Measurements from ENCODE around the gene GDI1. TPM values are rescaled to one million over a fixed set of nuclear protein-coding genes. Genes with fewer than 3 reads are reported as not detected.

Gene GDI1
- total RNA-seq, 1 experiment from 2014 or later, result 96.1 TPM

- no peaks in the 10 kb centered on the region for H4K20me1 ChIP-seq (ENCODE audit: low read length)
- peaks cover 23% of the 10 kb centered on the region for H3K4me1 ChIP-seq (ENCODE audit: insufficient read depth, low read length)
- TF ChIP-seq EZH2phosphoT487 (IDR thresholded peaks at IDR 0.05; ENCODE audit: borderline replicate concordance, low read length) (no peak), EZH2 (IDR thresholded peaks at IDR 0.05; ENCODE audit: low read length, unreplicated experiment) (no peak), CTCF (conservative IDR thresholded peaks at IDR 0.05; ENCODE audit: low read depth, low read length) (no peak)
- intact Hi-C loops (cut with micrococcal nuclease), result loop anchor here (5.0 kb wide), 1 partner anchor 33 kb away; the partner anchor contains the start of gene LAGE3
- peak within 1 kb of the TSS; percentile 93 for H3K4me2 ChIP-seq (ENCODE audit: low read length)
- H2AFZ ChIP-seq (ENCODE audit: low read length), result peak within 1 kb of the TSS; percentile 74
- peaks cover 4% of the 10 kb centered on the region; the same call in 1 of the 2 replicates for H3K36me3 ChIP-seq (ENCODE audit: low read depth, low read length)
- ChIA-PET CTCF (no interaction called here), POLR2A (ENCODE audit: unreplicated experiment) (no interaction called here)
- ATAC-seq (peak; percentile 85), DNase-seq (peak; percentile 61)
- no peaks in the 10 kb centered on the region for H3F3A ChIP-seq (ENCODE audit: low read length, unreplicated experiment)
- peak within 1 kb of the TSS; percentile 93 for H3K4me3 ChIP-seq (ENCODE audit: low read length)
- H3K9me3 ChIP-seq (ENCODE audit: low read length), result no peaks in the 10 kb centered on the region
- no peaks in the 10 kb centered on the region for H3K9me2 ChIP-seq (replicated peaks; ENCODE audit: low read length)
- H3K27ac ChIP-seq (ENCODE audit: low read length), result 0 out of 2 replicates have a peak within 1 kb of the TSS, but pooled peaks have one; percentile 18
- peaks cover 34% of the 10 kb centered on the region for H3K79me2 ChIP-seq (ENCODE audit: low read length)
- peak within 1 kb of the TSS; percentile 85 for H3K9ac ChIP-seq (ENCODE audit: low read length)
- no TSS peak for BruUV-seq (replicated peaks)
- no peaks in the 10 kb centered on the region for H3K27me3 ChIP-seq (ENCODE audit: low read length)
Measured at GRCh38 chrX:154443992-154444754, 7.2 kb downstream of the GDI1 start, which contains the start of gene FAM50A. Gene FAM50A, plus strand, starts transcription at chrX:154444141. Its CDS starts 95 bp downstream, at chrX:154444236.

GRCh38 chrX:154444755-154445246, 7.8 kb downstream of the GDI1 start:
- Histone ChIP-seq H3K9ac (ENCODE audit: low read length) (peak overlapping the region; percentile 85), H2AFZ (ENCODE audit: low read length) (peak overlapping the region; percentile 74; the same call in 1 of the 2 replicates), H3K4me2 (ENCODE audit: low read length) (peak overlapping the region; percentile 93), H3F3A (ENCODE audit: low read length, unreplicated experiment) (no peaks in the 10 kb centered on the region), H3K27ac (ENCODE audit: low read length) (no peak overlapping the region), H3K9me2 (replicated peaks; ENCODE audit: low read length) (no peaks in the 10 kb centered on the region), H3K4me3 (ENCODE audit: low read length) (peak overlapping the region; percentile 93), H3K9me3 (ENCODE audit: low read length) (no peaks in the 10 kb centered on the region), H3K36me3 (ENCODE audit: low read depth, low read length) (peaks cover 4% of the 10 kb centered on the region; the same call in 1 of the 2 replicates), H4K20me1 (ENCODE audit: low read length) (no peaks in the 10 kb centered on the region), H3K27me3 (ENCODE audit: low read length) (no peaks in the 10 kb centered on the region), H3K79me2 (ENCODE audit: low read length) (peaks cover 27% of the 10 kb centered on the region), H3K4me1 (ENCODE audit: insufficient read depth, low read length) (peaks cover 23% of the 10 kb centered on the region)
- BruUV-seq (replicated peaks), result no TSS peak
- intact Hi-C loops (cut with micrococcal nuclease), result loop anchor here (5.0 kb wide), 1 partner anchor 32 kb away; the partner anchor contains the start of gene LAGE3
- ChIA-PET CTCF (no interaction called here), POLR2A (ENCODE audit: unreplicated experiment) (no interaction called here)
- TF ChIP-seq EZH2phosphoT487 (IDR thresholded peaks at IDR 0.05; ENCODE audit: borderline replicate concordance, low read length) (no peak), CTCF (conservative IDR thresholded peaks at IDR 0.05; ENCODE audit: low read depth, low read length) (no peak), EZH2 (IDR thresholded peaks at IDR 0.05; ENCODE audit: low read length, unreplicated experiment) (no peak)
- DNase-seq (no peak), ATAC-seq (no peak)

- CTCF ChIA-PET, result no interaction called here
- no peaks in the 10 kb centered on the region for H3K27me3 ChIP-seq (ENCODE audit: low read length)
- no TSS peak for BruUV-seq (replicated peaks)
- no peak for ATAC-seq
- no peaks in the 10 kb centered on the region for H3K9me2 ChIP-seq (replicated peaks; ENCODE audit: low read length)
- H3K9me3 ChIP-seq (ENCODE audit: low read length), result no peaks in the 10 kb centered on the region
- H2AFZ ChIP-seq (ENCODE audit: low read length), result no peak overlapping the region
- intact Hi-C loops (cut with micrococcal nuclease), result no loop called here
- H3K79me2 ChIP-seq (ENCODE audit: low read length), result peaks cover 18% of the 10 kb centered on the region
- H3K4me1 ChIP-seq (ENCODE audit: insufficient read depth, low read length), result peaks cover 23% of the 10 kb centered on the region
- H3K4me3 ChIP-seq (ENCODE audit: low read length), result no peak overlapping the region
- H3K27ac ChIP-seq (ENCODE audit: low read length), result no peak overlapping the region
- H3K9ac ChIP-seq (ENCODE audit: low read length), result no peak overlapping the region
- DNase-seq, result no peak
- no peak overlapping the region for H3K4me2 ChIP-seq (ENCODE audit: low read length)
- no peaks in the 10 kb centered on the region for H3F3A ChIP-seq (ENCODE audit: low read length, unreplicated experiment)
- POLR2A ChIA-PET (ENCODE audit: unreplicated experiment), result no interaction called here
- H3K36me3 ChIP-seq (ENCODE audit: low read depth, low read length), result peaks cover 10% of the 10 kb centered on the region; the same call in 1 of the 2 replicates
- H4K20me1 ChIP-seq (ENCODE audit: low read length), result no peaks in the 10 kb centered on the region
- TF ChIP-seq EZH2 (IDR thresholded peaks at IDR 0.05; ENCODE audit: low read length, unreplicated experiment) (no peak), CTCF (conservative IDR thresholded peaks at IDR 0.05; ENCODE audit: low read depth, low read length) (no peak), EZH2phosphoT487 (IDR thresholded peaks at IDR 0.05; ENCODE audit: borderline replicate concordance, low read length) (no peak)
Measured at GRCh38 chrX:154445776-154446175, 8.8 kb downstream of the GDI1 start.

Measured in PC-3 (cell line).